ENCODE measurements around the gene GALNT3. TPM values are rescaled to one million over a fixed set of nuclear protein-coding genes. Genes with fewer than 3 reads are reported as not detected.

GALNT3 gene
- total RNA-seq, 1 donor from 2014 or later = 0.19 TPM

DNA sequence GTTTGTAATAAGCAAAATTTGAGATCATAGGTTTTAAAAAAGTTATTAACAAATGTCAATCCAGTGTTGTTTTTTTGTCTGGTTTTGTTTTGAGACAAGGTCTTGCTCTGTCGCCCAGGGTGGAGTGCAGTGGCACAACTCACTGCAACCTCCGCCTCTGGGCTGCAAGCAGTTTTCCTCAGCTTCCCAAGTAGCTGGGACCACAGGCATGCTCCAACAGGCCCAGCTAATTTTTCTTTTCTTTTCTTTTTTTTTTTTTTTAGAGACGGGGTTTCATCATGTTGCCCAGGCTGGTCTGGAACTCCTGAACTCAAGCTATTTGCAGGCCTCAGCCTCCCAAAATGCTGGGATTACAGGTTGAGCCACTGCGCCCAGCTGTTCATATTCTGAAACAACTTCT lies 31.3 kb downstream of the GALNT3 start:
- no peak for ATAC-seq (ENCODE audit: poor library complexity)
- intact Hi-C loops (cut with DNase I) = no loop called here
- DNase-seq = no peak

DNA sequence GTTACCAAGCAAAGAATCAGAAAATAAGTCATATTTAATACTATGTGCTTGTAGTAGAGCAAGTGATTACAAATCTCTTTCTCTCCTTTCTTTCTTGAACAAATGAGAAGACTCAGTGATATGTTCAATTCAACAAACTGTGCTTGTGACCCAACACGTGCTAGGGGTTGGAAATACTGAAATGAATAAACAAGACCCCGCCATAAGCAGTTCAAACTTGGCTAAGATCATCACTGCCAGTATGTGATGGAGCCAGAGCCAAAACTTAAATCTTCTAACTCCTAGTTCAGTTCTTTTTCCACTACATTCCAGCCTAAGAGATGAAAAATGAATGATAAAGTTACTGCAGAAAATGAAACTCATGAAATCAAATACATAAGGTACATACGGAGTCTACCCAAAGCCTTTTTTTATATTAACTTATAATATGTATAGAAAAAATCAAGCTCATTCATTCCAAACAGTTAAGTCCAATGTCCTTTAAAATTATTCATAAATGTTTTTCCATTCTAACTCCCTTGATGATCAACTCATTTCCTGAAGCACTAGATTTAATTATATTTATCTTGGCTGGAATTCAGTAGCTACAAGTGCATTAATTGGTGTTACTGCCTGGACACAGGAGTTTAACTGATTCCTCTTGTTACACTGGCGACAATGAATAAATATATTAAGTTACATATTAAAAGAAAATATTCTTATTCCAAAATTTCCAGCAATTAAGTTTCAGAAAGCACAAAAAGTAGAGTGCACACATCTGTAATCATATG lies 36.0 kb downstream of the GALNT3 start:
- DNase-seq (no peak), ATAC-seq (ENCODE audit: poor library complexity) (no peak)
- intact Hi-C loops (cut with DNase I) = no loop called here

GRCh38 chr2:165746501-165746900 lies 47.5 kb downstream of the GALNT3 start:
- intact Hi-C loops (cut with DNase I) = no loop called here
- no peak for ATAC-seq (ENCODE audit: poor library complexity)
- no peak for DNase-seq

- DNase-seq (no peak), ATAC-seq (ENCODE audit: poor library complexity) (no peak)
- intact Hi-C loops (cut with DNase I) = no loop called here
Observed at GRCh38 chr2:165745916-165746315, 48.1 kb downstream of the GALNT3 start.

- intact Hi-C loops (cut with DNase I) = no loop called here
- ATAC-seq (ENCODE audit: poor library complexity) (no peak), DNase-seq (no peak)
Observed at GRCh38 chr2:165743442-165743841, 50.6 kb downstream of the GALNT3 start.

- no peak for DNase-seq
- intact Hi-C loops (cut with DNase I) = no loop called here
- no peak for ATAC-seq (ENCODE audit: poor library complexity)
Observed at GRCh38 chr2:165725421-165725820, 68.6 kb downstream of the GALNT3 start.

DNA sequence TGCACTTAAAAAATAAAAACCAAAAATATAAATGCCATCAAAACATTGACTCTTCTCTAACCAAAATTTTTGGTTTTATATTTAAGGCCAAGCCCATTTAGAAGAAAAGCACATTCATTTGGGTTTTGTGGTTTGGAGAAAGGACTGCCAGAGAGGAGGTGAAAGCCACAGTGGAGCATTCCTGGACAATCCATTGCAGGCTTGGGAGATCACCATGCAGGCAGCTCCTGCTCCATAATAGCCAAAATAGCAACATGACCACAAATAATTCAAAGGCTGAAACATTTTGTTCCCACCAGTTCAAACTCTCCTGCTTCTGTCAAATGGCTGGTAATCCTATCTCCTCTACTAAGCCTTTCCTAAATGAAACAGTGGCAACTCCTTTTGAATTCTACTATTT lies 73.5 kb downstream of the GALNT3 start:
- DNase-seq (no peak), ATAC-seq (ENCODE audit: poor library complexity) (no peak)
- intact Hi-C loops (cut with DNase I) = no loop called here

DNA sequence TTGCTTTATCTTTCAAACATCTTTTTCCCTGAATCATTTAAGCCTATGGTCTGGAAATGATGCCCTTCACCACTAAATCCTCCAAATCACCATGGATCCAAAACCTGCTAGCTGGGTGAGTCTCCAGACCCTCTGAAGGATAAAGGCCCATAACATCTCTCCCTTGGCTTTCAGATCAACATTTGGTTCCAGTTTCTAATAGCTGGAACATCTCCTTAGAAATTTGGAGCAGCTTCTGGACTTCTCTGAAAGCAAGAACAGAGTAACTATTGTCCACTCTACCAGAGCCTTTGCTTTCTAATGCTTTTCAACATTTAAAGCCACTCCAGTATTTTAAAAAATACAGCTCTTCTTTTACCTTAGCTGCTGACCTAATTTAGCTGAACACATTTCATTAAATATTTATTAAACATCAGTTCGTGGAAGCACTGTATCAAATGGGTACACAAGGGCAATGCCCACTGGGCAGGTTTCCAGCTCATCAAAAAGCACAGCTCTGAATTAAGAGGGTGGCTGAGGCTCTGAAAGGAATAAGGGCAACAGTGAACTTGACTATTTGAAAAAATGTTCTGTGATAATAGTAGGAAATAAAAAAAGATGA lies 75.3 kb downstream of the GALNT3 start:
- intact Hi-C loops (cut with DNase I) = no loop called here
- DNase-seq = no peak
- ATAC-seq (ENCODE audit: poor library complexity) = no peak

DNA sequence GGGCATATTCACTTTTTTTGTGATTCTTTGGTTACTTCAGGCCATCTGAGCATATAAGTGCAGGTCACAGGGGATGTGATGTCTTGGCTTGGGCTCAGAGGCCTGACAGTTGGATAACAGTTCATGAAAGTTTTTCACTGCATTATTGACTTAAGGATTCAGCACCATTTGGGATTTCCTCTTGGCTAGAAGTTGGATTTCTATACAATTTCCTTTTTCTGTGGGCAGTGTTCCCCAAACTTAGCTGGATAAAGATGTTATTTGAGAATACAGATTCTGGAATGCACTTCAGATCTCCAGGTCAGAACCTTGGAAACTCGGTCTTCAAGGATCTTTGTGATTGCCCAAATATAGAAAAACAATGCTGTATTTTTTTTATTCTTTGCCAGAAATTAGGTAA lies 78.0 kb downstream of the GALNT3 start:
- no peak for ATAC-seq (ENCODE audit: poor library complexity)
- intact Hi-C loops (cut with DNase I) = no loop called here
- no peak for DNase-seq

GRCh38 chr2:165706960-165707487 lies 87.0 kb downstream of the GALNT3 start:
- intact Hi-C loops (cut with DNase I) = no loop called here
- ATAC-seq (ENCODE audit: poor library complexity) (no peak), DNase-seq (no peak)

DNA sequence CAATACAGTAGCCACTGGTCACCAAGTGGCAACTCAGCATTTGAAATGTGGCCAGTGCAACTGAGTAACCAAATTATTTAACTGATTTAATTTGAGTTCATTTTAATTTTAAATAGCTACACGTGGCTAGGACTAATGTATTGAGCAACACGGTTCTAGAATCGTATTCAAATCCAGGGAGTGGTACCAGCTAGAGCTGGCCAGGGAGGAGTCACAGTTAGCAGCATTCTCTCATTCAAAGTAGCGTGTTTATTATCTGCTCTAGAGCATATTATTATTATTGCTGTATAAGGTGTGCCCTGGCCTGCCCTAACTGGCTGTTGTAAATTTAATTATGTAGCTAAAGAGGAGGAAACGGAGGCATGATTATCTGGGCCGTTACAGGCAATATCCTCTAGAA lies 92.9 kb downstream of the GALNT3 start:
- ATAC-seq (ENCODE audit: poor library complexity) (no peak), DNase-seq (no peak)
- intact Hi-C loops (cut with DNase I) = no loop called here

DNA sequence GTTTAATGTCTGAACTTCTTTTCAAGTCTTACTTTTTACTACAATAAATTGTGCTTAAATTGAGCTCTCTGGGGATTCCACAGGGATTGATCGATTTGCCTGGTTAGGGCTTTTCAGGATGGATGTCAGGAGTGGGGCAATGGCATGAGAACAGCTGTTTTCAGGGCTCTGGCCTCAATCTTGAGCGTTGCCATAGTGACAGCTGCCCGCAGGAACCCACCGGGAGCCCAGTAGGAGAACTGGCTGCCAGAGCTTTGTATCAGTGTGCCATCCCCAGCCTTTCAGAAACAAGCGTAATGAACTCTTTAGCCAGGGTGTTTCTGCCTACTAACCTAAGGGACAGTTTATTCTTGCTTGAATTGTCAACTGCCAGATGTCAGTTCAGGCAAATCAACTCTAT lies 93.5 kb downstream of the GALNT3 start:
- intact Hi-C loops (cut with DNase I) = no loop called here
- ATAC-seq (ENCODE audit: poor library complexity) = no peak
- no peak for DNase-seq

- ATAC-seq (ENCODE audit: poor library complexity) (no peak), DNase-seq (no peak)
- intact Hi-C loops (cut with DNase I) = loop anchor here (5.0 kb wide), 1 partner anchor 298 kb away; no protein-coding TSS in a partner anchor
Observed at GRCh38 chr2:165699946-165700345, 94.1 kb downstream of the GALNT3 start.

GRCh38 chr2:165698444-165698884 lies 95.6 kb downstream of the GALNT3 start:
- DNase-seq (no peak), ATAC-seq (ENCODE audit: poor library complexity) (peak; percentile 83)
- intact Hi-C loops (cut with DNase I) = loop anchor here (5.0 kb wide), 1 partner anchor 296 kb away; no protein-coding TSS in a partner anchor

DNA sequence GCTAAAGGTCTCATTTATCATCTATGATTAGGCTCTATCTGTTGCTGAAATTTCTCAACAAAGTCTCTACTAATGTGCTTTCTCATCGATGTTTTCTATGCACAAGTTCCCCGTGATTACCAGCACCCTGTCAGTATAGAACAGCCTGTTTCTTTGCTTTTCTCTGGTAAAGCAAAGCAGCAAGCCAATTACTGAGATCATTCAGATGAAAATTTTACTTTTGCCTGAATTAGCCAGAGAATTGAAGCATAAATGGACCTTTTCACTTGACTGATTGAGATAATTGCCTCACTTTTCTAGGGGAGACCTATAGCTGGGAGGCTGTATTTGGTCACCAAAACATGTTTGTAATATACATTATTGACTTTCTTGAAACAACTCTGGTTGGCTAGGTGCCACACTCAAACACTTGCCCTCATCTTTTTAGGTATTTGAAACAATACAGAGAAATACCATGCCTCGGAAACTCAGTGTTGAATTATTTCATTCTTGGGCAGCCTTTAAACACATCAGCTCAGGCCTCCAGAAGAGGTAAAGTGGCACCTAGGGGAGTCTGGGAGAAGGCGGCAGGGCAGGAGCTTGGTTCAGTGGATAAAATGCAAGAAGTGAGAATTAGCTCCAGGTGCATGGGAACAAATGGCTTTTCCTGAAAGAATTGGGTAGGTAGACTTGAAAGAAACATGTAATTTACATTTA lies 96.2 kb downstream of the GALNT3 start:
- intact Hi-C loops (cut with DNase I) = loop anchor here (5.0 kb wide), 1 partner anchor 296 kb away; no protein-coding TSS in a partner anchor
- ATAC-seq (ENCODE audit: poor library complexity) (no peak), DNase-seq (no peak)

Other genes starting within 250 kb of the GALNT3 start
- 11.7 TPM for gene TTC21B, start 159.5 kb upstream of the GALNT3 start, total RNA-seq